DND-41 (cell line): Measurements from ENCODE around the gene GNG11.

Source experiments
- ATAC-seq: fragments of 200-7000 bp; cut with Tn5 transposase; 3 replicates; pipeline ENCODE4 v1.9.1; 2021; ENCODE audit warnings: low read depth; ENCODE audit not compliant: insufficient read depth
- DNase-seq: peaks from one replicate; pipeline ENCODE4 v3.0.0-alpha.2; 2020
- H2AFZ ChIP-seq: 2 replicates; pipeline ENCODE4 v1.6.0; 2012; ENCODE audit warnings: low read depth, low read length
- H3K27ac ChIP-seq: 2 replicates; pipeline ENCODE4 v1.5.1; 2012; ENCODE audit warnings: low read length, inconsistent platforms
- H3K27me3 ChIP-seq: fragments of 200-600 bp; sonication (generic); 2 replicates; pipeline ENCODE4 v1.6.0; 2012; ENCODE audit warnings: low read length, mild to moderate bottlenecking, inconsistent platforms; ENCODE audit not compliant: insufficient read depth, poor library complexity
- H3K36me3 ChIP-seq: 2 replicates; pipeline ENCODE4 v1.5.1; 2012; ENCODE audit warnings: low read length, inconsistent platforms; ENCODE audit not compliant: insufficient read depth
- H3K4me1 ChIP-seq: 2 replicates; pipeline ENCODE4 v1.5.1; 2012; ENCODE audit warnings: mild to moderate bottlenecking, low read length; ENCODE audit not compliant: insufficient read depth
- H3K4me2 ChIP-seq: 2 replicates; pipeline ENCODE4 v1.6.0; 2012; ENCODE audit warnings: mild to moderate bottlenecking, moderate library complexity, low read length, inconsistent platforms; ENCODE audit not compliant: insufficient read depth
- H3K4me3 ChIP-seq, 2 experiments: fragments of 200-600 bp in 1 of 2; shearing (Covaris generic) in 1 of 2; 2 replicates each; pipeline ENCODE4 v1.5.1; 2012 to 2016; ENCODE audit warnings: inconsistent platforms in 2 of 2, low read length in 2 of 2, mild to moderate bottlenecking in 2 of 2, low read depth in 1 of 2, moderate library complexity in 1 of 2
- H3K79me2 ChIP-seq: 2 replicates; pipeline ENCODE4 v1.6.0; 2012; ENCODE audit warnings: low read length, inconsistent platforms; ENCODE audit not compliant: insufficient read depth
- H3K9ac ChIP-seq: 2 replicates; pipeline ENCODE4 v1.6.0; 2012; ENCODE audit warnings: low read depth, mild to moderate bottlenecking, inconsistent platforms, low read length, moderate library complexity
- H3K9me3 ChIP-seq: 2 replicates; pipeline ENCODE4 v1.5.1; 2012; ENCODE audit warnings: low read length, moderate library complexity, mild to moderate bottlenecking, inconsistent platforms; ENCODE audit not compliant: insufficient read depth, severe bottlenecking
- H4K20me1 ChIP-seq: 2 replicates; pipeline ENCODE4 v1.6.0; 2012; ENCODE audit warnings: low read length; ENCODE audit not compliant: insufficient read depth
- EZH2 ChIP-seq: IDR thresholded peaks from 3 replicates; pipeline ENCODE4 v1.6.1; 2012; ENCODE audit warnings: borderline replicate concordance, low read depth, mild to moderate bottlenecking, moderate library complexity, low read length, inconsistent platforms; ENCODE audit not compliant: severe bottlenecking
- TF ChIP-seq, protein P1 (sequence below): IDR thresholded peaks from 2 replicates; pipeline ENCODE4 v1.5.1; 2012; ENCODE audit warnings: borderline replicate concordance, low read length, moderate library complexity, mild to moderate bottlenecking; ENCODE audit not compliant: poor library complexity, severe bottlenecking; ENCODE audit errors: extremely low read depth

The GNG11 gene

DNA sequence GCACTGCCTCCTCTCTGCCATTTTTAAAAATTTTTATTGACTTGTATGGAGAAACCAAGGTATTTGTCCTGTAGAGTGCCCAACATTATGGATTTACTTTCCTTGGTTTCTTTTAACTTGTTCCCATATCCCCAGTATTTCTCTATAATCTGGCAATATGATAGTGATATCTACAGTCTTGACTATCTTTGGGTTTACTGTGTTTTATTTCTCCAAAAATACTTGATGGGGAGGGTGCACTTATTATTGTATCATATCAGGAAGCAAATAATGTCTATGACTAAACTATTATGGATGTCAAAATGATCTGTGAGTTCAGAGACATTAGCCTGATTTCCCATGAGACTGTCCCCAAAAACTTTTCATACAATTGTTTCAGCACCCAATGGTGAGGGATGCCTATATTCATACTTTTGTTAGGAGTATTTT is 37.6 kb upstream of the GNG11 start:
- H3K79me2 ChIP-seq: no peaks in the 10 kb centered on the region
- H3K27me3 ChIP-seq: no peaks in the 10 kb centered on the region
- ATAC-seq: no peak
- no peaks in the 10 kb centered on the region for H3K4me1 ChIP-seq
- DNase-seq: no peak
- TF ChIP-seq, protein P1, sequence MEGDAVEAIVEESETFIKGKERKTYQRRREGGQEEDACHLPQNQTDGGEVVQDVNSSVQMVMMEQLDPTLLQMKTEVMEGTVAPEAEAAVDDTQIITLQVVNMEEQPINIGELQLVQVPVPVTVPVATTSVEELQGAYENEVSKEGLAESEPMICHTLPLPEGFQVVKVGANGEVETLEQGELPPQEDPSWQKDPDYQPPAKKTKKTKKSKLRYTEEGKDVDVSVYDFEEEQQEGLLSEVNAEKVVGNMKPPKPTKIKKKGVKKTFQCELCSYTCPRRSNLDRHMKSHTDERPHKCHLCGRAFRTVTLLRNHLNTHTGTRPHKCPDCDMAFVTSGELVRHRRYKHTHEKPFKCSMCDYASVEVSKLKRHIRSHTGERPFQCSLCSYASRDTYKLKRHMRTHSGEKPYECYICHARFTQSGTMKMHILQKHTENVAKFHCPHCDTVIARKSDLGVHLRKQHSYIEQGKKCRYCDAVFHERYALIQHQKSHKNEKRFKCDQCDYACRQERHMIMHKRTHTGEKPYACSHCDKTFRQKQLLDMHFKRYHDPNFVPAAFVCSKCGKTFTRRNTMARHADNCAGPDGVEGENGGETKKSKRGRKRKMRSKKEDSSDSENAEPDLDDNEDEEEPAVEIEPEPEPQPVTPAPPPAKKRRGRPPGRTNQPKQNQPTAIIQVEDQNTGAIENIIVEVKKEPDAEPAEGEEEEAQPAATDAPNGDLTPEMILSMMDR: no peak
- TF ChIP-seq EZH2: no peak
- no peak overlapping the region for H3K9ac ChIP-seq
- no peak overlapping the region for H2AFZ ChIP-seq
- no peaks in the 10 kb centered on the region for H4K20me1 ChIP-seq
- H3K27ac ChIP-seq: no peak overlapping the region
- no peaks in the 10 kb centered on the region for H3K36me3 ChIP-seq
- no peak overlapping the region for H3K4me2 ChIP-seq
- no peak overlapping the region for H3K4me3 ChIP-seq
- H3K9me3 ChIP-seq: no peaks in the 10 kb centered on the region

- Histone ChIP-seq H3K27ac (no peak overlapping the region), H3K36me3 (no peaks in the 10 kb centered on the region), H3K4me1 (no peaks in the 10 kb centered on the region), H2AFZ (no peak overlapping the region), H3K4me2 (no peak overlapping the region), H3K4me3 (no peak overlapping the region), H4K20me1 (no peaks in the 10 kb centered on the region), H3K79me2 (no peaks in the 10 kb centered on the region), H3K9ac (no peak overlapping the region), H3K27me3 (no peaks in the 10 kb centered on the region), H3K9me3 (no peaks in the 10 kb centered on the region)
- ATAC-seq (no peak), DNase-seq (no peak)
- TF ChIP-seq, protein P1: no peak
- TF ChIP-seq EZH2: no peak
These were observed 37.0 kb upstream of the GNG11 start for GRCh38 chr7:93884541-93884940.

- no peaks in the 10 kb centered on the region for H4K20me1 ChIP-seq
- ATAC-seq (no peak), DNase-seq (no peak)
- no peaks in the 10 kb centered on the region for H3K36me3 ChIP-seq
- H2AFZ ChIP-seq: no peak overlapping the region
- no peak overlapping the region for H3K27ac ChIP-seq
- H3K79me2 ChIP-seq: no peaks in the 10 kb centered on the region
- TF ChIP-seq, protein P1: no peak
- TF ChIP-seq EZH2: no peak
- no peak overlapping the region for H3K9ac ChIP-seq
- no peak overlapping the region for H3K4me3 ChIP-seq
- H3K27me3 ChIP-seq: no peaks in the 10 kb centered on the region
- no peaks in the 10 kb centered on the region for H3K9me3 ChIP-seq
- no peaks in the 10 kb centered on the region for H3K4me1 ChIP-seq
- no peak overlapping the region for H3K4me2 ChIP-seq
These were observed 32.3 kb upstream of the GNG11 start for GRCh38 chr7:93889261-93889660.

- TF ChIP-seq, protein P1: no peak
- no peak for TF ChIP-seq EZH2
- DNase-seq: no peak
- no peaks in the 10 kb centered on the region for H3K27me3 ChIP-seq
- H3K9ac ChIP-seq: no peak overlapping the region
- H4K20me1 ChIP-seq: no peaks in the 10 kb centered on the region
- no peak overlapping the region for H3K27ac ChIP-seq
- H3K9me3 ChIP-seq: no peaks in the 10 kb centered on the region
- no peaks in the 10 kb centered on the region for H3K4me1 ChIP-seq
- no peak overlapping the region for H3K4me2 ChIP-seq
- no peak overlapping the region for H3K4me3 ChIP-seq
- no peaks in the 10 kb centered on the region for H3K79me2 ChIP-seq
- ATAC-seq: no peak
- H3K36me3 ChIP-seq: no peaks in the 10 kb centered on the region
- no peak overlapping the region for H2AFZ ChIP-seq
These were observed 31.5 kb upstream of the GNG11 start for GRCh38 chr7:93890041-93890463.
